ENCODE measurements around the gene NRXN3.

Gene NRXN3

GRCh38 chr14:78852040-78852439 is 681.9 kb downstream of the NRXN3 start:
- DNase-seq (ENCODE audit: extremely low read depth, insufficient read length) = no peak
- no peaks in the 10 kb centered on the region for H3K27me3 ChIP-seq (replicated peaks; ENCODE audit: control insufficient read depth, insufficient read depth, low read length)
- H3K4me3 ChIP-seq (replicated peaks; ENCODE audit: low read depth, low read length) = no peak overlapping the region
- no peaks in the 10 kb centered on the region for H3K36me3 ChIP-seq (ENCODE audit: control insufficient read depth, insufficient read depth, low read length)
- TF ChIP-seq, protein P1, sequence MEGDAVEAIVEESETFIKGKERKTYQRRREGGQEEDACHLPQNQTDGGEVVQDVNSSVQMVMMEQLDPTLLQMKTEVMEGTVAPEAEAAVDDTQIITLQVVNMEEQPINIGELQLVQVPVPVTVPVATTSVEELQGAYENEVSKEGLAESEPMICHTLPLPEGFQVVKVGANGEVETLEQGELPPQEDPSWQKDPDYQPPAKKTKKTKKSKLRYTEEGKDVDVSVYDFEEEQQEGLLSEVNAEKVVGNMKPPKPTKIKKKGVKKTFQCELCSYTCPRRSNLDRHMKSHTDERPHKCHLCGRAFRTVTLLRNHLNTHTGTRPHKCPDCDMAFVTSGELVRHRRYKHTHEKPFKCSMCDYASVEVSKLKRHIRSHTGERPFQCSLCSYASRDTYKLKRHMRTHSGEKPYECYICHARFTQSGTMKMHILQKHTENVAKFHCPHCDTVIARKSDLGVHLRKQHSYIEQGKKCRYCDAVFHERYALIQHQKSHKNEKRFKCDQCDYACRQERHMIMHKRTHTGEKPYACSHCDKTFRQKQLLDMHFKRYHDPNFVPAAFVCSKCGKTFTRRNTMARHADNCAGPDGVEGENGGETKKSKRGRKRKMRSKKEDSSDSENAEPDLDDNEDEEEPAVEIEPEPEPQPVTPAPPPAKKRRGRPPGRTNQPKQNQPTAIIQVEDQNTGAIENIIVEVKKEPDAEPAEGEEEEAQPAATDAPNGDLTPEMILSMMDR (IDR thresholded peaks at IDR 0.05; ENCODE audit: insufficient read depth, low read length, poor library complexity, severe bottlenecking) = no peak

DNA sequence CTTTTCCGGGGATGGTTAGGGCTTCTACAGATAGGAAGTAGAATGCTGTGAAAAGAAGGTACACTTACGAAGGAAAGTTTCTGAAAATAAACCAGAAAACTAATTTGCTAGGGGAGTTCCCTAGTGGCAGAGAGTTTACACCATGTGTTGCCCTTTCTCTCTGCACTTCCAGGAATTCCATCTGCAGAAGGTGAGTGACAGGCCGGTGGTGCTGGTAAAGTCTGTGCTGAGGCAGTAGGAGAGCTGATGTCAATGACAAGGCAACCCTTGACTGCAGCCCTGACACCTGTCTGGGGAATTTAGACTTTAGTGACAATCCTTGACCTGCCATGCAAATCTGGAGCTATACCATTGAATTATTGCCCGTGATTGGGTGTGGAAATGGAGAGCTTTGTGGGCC is 687.8 kb downstream of the NRXN3 start:
- Histone ChIP-seq H3K4me3 (replicated peaks; ENCODE audit: low read depth, low read length) (no peak overlapping the region), H3K27me3 (replicated peaks; ENCODE audit: control insufficient read depth, insufficient read depth, low read length) (no peaks in the 10 kb centered on the region), H3K36me3 (ENCODE audit: control insufficient read depth, insufficient read depth, low read length) (no peaks in the 10 kb centered on the region)
- no peak for DNase-seq (ENCODE audit: extremely low read depth, insufficient read length)
- TF ChIP-seq, protein P1 (IDR thresholded peaks at IDR 0.05; ENCODE audit: insufficient read depth, low read length, poor library complexity, severe bottlenecking) = no peak

DNA sequence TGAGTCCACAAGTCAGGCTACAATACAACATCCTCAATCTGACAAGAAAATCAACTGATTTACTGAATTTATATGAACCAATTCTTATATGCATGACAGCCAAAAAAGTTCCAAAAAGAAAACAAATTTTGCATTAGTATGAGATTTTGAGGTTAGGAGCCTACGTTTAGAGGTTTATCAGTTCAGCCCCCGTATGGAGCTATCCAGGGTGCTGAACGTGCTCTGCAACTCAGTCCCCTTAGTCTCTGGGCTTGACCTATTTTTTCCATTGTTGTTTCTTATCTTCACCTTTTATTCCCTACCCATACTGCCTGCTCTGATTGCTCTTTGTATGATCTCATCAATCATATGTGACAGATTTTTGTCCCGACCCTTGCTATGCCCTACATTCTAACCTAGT is 693.0 kb downstream of the NRXN3 start:
- no peak overlapping the region for H3K4me3 ChIP-seq (replicated peaks; ENCODE audit: low read depth, low read length)
- no peaks in the 10 kb centered on the region for H3K27me3 ChIP-seq (replicated peaks; ENCODE audit: control insufficient read depth, insufficient read depth, low read length)
- TF ChIP-seq, protein P1 (IDR thresholded peaks at IDR 0.05; ENCODE audit: insufficient read depth, low read length, poor library complexity, severe bottlenecking) = no peak
- H3K36me3 ChIP-seq (ENCODE audit: control insufficient read depth, insufficient read depth, low read length) = no peaks in the 10 kb centered on the region
- DNase-seq (ENCODE audit: extremely low read depth, insufficient read length) = no peak

- TF ChIP-seq, protein P1 (IDR thresholded peaks at IDR 0.05; ENCODE audit: insufficient read depth, low read length, poor library complexity, severe bottlenecking) = no peak
- Histone ChIP-seq H3K36me3 (ENCODE audit: control insufficient read depth, insufficient read depth, low read length) (no peaks in the 10 kb centered on the region), H3K27me3 (replicated peaks; ENCODE audit: control insufficient read depth, insufficient read depth, low read length) (no peaks in the 10 kb centered on the region), H3K4me3 (replicated peaks; ENCODE audit: low read depth, low read length) (no peak overlapping the region)
- DNase-seq (ENCODE audit: extremely low read depth, insufficient read length) = no peak
Measured at GRCh38 chr14:78872837-78873236, 702.7 kb downstream of the NRXN3 start.

DNA sequence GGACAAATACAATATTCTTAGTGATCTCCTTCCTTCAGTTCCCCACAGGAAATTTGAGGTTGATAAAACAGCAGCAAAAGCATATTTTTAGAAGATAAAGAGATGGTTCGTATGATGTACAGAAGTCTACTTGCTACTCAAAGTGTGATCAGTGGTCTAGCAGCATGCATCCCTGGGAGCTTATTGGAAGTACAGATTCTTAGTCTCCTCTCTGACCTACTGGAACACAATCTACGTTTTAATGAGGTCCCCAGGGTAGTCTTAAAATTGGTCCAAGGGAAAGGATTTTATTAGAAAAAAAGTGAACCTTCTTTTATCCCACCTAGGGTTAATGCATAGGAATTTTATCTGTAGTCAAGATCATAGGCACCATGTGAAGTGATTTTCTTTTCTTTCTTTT is 703.4 kb downstream of the NRXN3 start:
- Histone ChIP-seq H3K27me3 (replicated peaks; ENCODE audit: control insufficient read depth, insufficient read depth, low read length) (no peaks in the 10 kb centered on the region), H3K36me3 (ENCODE audit: control insufficient read depth, insufficient read depth, low read length) (no peaks in the 10 kb centered on the region), H3K4me3 (replicated peaks; ENCODE audit: low read depth, low read length) (no peak overlapping the region)
- TF ChIP-seq, protein P1 (IDR thresholded peaks at IDR 0.05; ENCODE audit: insufficient read depth, low read length, poor library complexity, severe bottlenecking) = no peak
- DNase-seq (ENCODE audit: extremely low read depth, insufficient read length) = no peak

DNA sequence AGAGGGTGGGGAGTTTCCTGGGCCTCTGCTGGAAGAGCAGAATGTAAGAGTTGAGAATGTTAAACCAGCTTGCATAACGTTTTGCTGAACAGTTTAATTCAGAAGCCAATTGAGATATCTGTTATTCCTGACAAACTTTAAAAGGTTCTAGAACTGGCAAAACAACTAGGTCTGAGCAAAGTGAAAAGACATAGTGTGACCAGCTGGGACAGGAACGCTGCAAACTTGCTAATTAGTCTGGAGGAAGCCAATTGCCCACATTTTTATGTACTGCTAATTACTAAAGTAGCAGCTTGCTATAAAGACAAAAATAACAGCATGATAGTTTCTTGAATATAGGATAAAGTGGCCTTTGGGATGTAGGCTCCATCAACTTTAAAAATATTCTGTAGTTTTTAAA is 704.9 kb downstream of the NRXN3 start:
- Histone ChIP-seq H3K27me3 (replicated peaks; ENCODE audit: control insufficient read depth, insufficient read depth, low read length) (no peaks in the 10 kb centered on the region), H3K4me3 (replicated peaks; ENCODE audit: low read depth, low read length) (no peak overlapping the region), H3K36me3 (ENCODE audit: control insufficient read depth, insufficient read depth, low read length) (no peaks in the 10 kb centered on the region)
- TF ChIP-seq, protein P1 (IDR thresholded peaks at IDR 0.05; ENCODE audit: insufficient read depth, low read length, poor library complexity, severe bottlenecking) = no peak
- no peak for DNase-seq (ENCODE audit: extremely low read depth, insufficient read length)

All from GM06990 (cell line).